Muscle layer of colon (tissue), 2 donors: ENCODE measurements around the gene PKM.
A peak's percentile ranks its signal among the peaks of the same experiment; 100 is the strongest.

Experiments
- H3K27ac ChIP-seq: one replicate; pipeline ENCODE4 v1.7.0; 2013; ENCODE audit warnings: low read depth, mild to moderate bottlenecking, low read length, moderate library complexity
- H3K27me3 ChIP-seq, 2 donors: one replicate each; pipeline ENCODE4 v1.7.0; 2013; ENCODE audit warnings: low read length in 2 of 2, mild to moderate bottlenecking in 2 of 2; ENCODE audit not compliant: insufficient read depth in 2 of 2, control insufficient read depth in 1 of 2
- H3K36me3 ChIP-seq: one replicate; pipeline ENCODE4 v1.7.0; 2013; ENCODE audit warnings: mild to moderate bottlenecking, low read length; ENCODE audit not compliant: insufficient read depth
- H3K4me1 ChIP-seq: one replicate; pipeline ENCODE4 v1.7.0; 2013; ENCODE audit warnings: mild to moderate bottlenecking, low read length; ENCODE audit not compliant: insufficient read depth
- H3K4me3 ChIP-seq, 2 donors: one replicate each; pipeline ENCODE4 v1.7.0; 2013; ENCODE audit warnings: low read length in 2 of 2, low read depth in 1 of 2, mild to moderate bottlenecking in 1 of 2, moderate library complexity in 1 of 2
- H3K9ac ChIP-seq: one replicate; pipeline ENCODE4 v1.7.0; 2013; ENCODE audit warnings: low read length
- H3K9me3 ChIP-seq: one replicate; pipeline ENCODE4 v1.7.0; 2013; ENCODE audit warnings: mild to moderate bottlenecking, low read length
- donor health status: abdominal sarcoma.
- donor health status: Adenocarcinoma of cecum.

The PKM gene

GRCh38 chr15:72207558-72208085 is 23.4 kb downstream of the PKM start:
- no peak overlapping the region for H3K27ac ChIP-seq
- no peak overlapping the region for H3K4me3 ChIP-seq
- no peaks in the 10 kb centered on the region for H3K27me3 ChIP-seq
- no peaks in the 10 kb centered on the region for H3K9me3 ChIP-seq
- peaks cover 75% of the 10 kb centered on the region for H3K36me3 ChIP-seq
- no peak overlapping the region for H3K9ac ChIP-seq
- H3K4me1 ChIP-seq = peaks cover 17% of the 10 kb centered on the region

- no peak overlapping the region for H3K27ac ChIP-seq
- H3K4me3 ChIP-seq = no peak overlapping the region
- H3K9ac ChIP-seq = no peak overlapping the region
- no peaks in the 10 kb centered on the region for H3K27me3 ChIP-seq
- peaks cover 18% of the 10 kb centered on the region for H3K4me1 ChIP-seq
- peaks cover 85% of the 10 kb centered on the region for H3K36me3 ChIP-seq
- no peaks in the 10 kb centered on the region for H3K9me3 ChIP-seq
These were observed 24.4 kb downstream of the PKM start for GRCh38 chr15:72206677-72207000.

GRCh38 chr15:72205896-72206676 is 24.9 kb downstream of the PKM start:
- Histone ChIP-seq H3K9me3 (no peaks in the 10 kb centered on the region), H3K9ac (no peak overlapping the region), H3K4me1 (peaks cover 18% of the 10 kb centered on the region), H3K4me3 (no peak overlapping the region), H3K27ac (no peak overlapping the region), H3K27me3 (no peaks in the 10 kb centered on the region), H3K36me3 (peaks cover 90% of the 10 kb centered on the region)

DNA sequence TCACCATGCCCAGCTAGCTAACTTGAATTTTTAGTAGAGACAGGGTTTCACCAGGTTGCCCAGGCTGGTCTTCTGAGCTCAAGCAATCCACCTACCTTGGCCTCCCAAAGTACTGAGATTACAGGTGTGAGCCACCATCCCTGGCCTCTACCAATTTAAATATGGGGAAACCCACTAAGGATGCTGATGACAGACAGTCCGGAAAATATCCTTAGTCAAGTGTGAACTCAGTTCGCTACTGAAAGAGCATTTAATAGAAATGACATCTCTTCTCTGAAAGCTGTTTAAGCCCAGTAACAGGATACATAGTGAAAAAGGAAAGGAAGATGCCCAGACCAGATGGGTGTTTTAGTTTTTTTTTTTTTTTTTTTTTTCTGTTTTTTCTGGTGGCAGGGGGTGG is 25.7 kb downstream of the PKM start:
- no peaks in the 10 kb centered on the region for H3K27me3 ChIP-seq
- H3K4me1 ChIP-seq = peaks cover 18% of the 10 kb centered on the region
- no peaks in the 10 kb centered on the region for H3K9me3 ChIP-seq
- no peak overlapping the region for H3K9ac ChIP-seq
- H3K4me3 ChIP-seq = no peak overlapping the region
- no peak overlapping the region for H3K27ac ChIP-seq
- peaks cover 91% of the 10 kb centered on the region for H3K36me3 ChIP-seq

DNA sequence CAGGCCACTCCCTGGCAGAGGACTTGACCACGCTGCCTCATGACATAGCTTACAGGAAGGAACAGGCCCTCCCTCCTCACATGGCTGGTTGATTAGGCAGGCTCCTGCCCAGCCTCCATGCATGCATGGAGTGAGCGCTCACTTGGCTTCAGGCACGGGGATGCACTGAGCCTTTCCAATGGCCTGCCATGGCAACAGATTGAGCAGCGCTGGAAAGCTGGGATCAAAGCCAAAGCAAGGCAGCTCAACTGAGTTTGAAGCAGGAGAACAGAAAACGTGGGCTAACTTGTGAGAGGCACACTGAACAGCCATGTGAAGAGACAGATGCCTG is 27.5 kb downstream of the PKM start:
- H3K4me1 ChIP-seq = peaks cover 18% of the 10 kb centered on the region
- no peak overlapping the region for H3K4me3 ChIP-seq
- no peak overlapping the region for H3K9ac ChIP-seq
- H3K27ac ChIP-seq = peak overlapping the region; percentile 31
- no peaks in the 10 kb centered on the region for H3K27me3 ChIP-seq
- H3K36me3 ChIP-seq = peaks cover 92% of the 10 kb centered on the region
- no peaks in the 10 kb centered on the region for H3K9me3 ChIP-seq

DNA sequence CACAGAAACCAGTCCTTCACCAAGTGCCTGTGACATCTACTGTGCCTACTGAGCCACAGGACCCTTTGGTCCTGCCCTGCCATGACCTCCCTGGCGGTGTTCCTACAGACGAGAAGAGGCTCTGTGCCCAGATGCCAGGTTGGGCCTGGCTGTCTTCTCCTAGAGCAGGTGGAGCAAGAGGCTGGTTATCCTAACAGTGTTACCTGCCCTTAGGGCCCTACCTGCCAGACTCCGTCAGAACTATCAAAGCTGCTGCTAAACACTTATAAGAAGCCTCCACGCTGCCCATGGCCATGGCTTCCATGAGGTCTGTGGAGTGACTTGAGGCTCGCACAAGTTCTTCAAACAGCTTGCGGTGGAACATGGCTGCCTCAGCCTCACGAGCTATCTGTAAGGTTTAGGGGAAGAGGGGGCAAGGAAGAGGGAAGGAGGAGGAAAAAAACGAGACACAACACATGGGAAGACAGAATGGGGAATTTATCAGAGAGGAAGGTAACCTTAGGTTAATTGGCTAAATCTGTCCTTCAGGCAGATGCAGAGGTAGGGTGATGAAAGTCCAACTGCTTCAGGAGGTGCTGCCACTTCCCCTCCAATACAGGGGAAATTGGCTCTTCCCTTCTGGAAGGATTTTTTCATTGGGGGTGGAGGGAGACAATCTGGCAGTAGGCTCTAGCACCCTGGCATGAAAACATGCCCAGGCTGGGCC is 28.0 kb downstream of the PKM start:
- peaks cover 18% of the 10 kb centered on the region for H3K4me1 ChIP-seq
- H3K9ac ChIP-seq = no peak overlapping the region
- no peak overlapping the region for H3K4me3 ChIP-seq
- no peaks in the 10 kb centered on the region for H3K27me3 ChIP-seq
- H3K9me3 ChIP-seq = no peaks in the 10 kb centered on the region
- H3K27ac ChIP-seq = peak overlapping the region; percentile 13
- H3K36me3 ChIP-seq = peaks cover 87% of the 10 kb centered on the region

- H3K9ac ChIP-seq = no peak overlapping the region
- no peaks in the 10 kb centered on the region for H3K9me3 ChIP-seq
- H3K4me3 ChIP-seq = no peak overlapping the region
- H3K27ac ChIP-seq = no peak overlapping the region
- H3K27me3 ChIP-seq = peaks cover 0 to 1% of the 10 kb centered on the region in 2 donors
- peaks cover 18% of the 10 kb centered on the region for H3K4me1 ChIP-seq
- peaks cover 80% of the 10 kb centered on the region for H3K36me3 ChIP-seq
These were observed 28.7 kb downstream of the PKM start for GRCh38 chr15:72202302-72202701.

DNA sequence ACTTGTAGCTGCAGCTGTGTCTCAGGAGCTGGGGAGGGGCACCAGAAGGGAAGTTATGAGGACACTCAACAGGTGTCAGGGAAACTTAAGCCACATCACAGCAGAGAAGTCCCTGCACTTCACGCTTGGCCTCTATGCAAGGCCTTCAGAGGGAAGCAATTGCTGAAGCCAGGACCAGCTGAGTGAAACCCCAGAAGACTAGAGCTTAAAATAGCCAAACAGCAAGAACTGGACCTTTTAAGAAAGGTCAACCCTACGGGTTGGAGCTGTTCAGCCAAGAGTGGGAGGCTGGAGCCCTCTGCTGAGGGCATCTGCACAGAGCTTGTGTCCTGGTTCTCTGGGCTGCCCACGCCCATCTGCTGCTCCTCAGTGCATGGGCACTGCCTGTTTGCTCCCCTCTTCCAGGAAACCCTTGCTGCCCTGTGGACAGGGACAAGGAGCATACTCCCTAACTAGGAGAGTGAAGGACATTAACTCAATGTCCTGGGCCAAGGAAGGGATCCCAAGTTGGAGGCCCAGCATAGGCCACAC is 29.5 kb downstream of the PKM start:
- Histone ChIP-seq H3K36me3 (peaks cover 72% of the 10 kb centered on the region), H3K9ac (no peak overlapping the region), H3K4me1 (peaks cover 18% of the 10 kb centered on the region)

DNA sequence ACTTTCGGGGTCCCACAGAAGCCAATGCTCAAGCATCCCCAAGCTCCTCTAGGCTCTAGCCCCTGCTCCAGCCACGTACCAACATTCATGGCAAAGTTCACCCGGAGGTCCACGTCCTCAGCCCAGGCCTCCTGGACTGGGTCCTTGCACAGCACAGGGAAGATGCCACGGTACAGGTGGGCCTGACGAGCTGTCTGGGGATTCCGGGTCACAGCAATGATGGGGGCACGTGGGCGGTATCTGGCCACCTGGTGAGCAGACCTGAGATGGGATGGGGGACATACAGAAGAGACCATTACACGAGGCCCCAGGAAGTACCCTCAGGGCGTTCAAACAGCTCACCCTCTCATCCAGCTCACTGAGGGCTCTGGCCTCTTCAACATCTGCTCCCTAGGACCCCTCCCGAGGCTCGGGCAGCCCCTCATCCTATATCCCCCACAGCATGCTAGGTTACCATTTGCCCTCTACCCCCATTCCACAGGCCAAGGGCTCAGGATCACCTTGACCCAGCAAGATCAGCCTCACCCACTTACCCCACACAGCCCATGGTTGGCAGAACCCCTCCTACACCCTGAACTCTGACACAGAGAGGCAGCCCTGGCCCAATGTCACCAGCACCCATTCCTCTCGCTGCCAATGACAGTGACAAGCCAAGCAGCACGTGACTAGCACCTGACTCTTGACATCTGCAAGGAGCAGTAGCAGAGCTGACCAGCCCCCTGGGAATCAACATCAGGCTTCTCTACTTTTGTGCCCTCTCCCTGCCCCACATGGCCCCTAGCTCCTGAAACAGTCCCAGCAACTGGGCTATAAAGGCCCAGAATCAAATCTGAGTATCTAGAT is 30.4 kb downstream of the PKM start:
- Histone ChIP-seq H3K4me3 (no peak overlapping the region), H3K27me3 (peaks cover 5 to 10% of the 10 kb centered on the region in 2 donors), H3K4me1 (peaks cover 18% of the 10 kb centered on the region), H3K27ac (no peak overlapping the region), H3K9ac (no peak overlapping the region), H3K9me3 (no peaks in the 10 kb centered on the region), H3K36me3 (peaks cover 64% of the 10 kb centered on the region)

More for the DNA sequence above, 29.5 kb downstream of the PKM start:
- H3K27me3 ChIP-seq = peaks cover 5 to 10% of the 10 kb centered on the region in 2 donors
- no peak overlapping the region for H3K27ac ChIP-seq
- no peaks in the 10 kb centered on the region for H3K9me3 ChIP-seq
- no peak overlapping the region for H3K4me3 ChIP-seq

DNA sequence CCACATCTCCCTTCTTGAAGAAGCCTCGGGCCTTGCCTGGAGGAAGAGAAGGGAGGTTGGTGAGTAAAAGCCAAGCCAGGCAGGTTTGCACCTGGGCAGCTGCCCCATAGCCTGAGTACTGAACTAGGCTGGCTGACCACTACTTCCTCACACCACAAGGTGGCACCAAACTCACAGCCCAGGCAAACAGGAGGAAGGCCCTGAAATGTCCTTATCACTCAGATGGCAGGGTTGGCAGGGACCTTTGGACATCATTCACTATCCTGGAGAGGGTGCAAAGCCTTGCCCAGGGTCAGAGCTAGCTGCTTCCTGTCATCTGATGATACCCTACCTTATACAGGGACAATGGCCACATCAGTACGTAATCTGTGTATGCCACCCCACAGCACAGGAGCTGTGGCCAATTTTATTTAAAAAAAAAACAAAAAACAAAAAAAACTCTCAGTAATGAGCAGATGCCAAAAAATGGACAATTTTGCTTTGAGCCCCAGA is 31.2 kb downstream of the PKM start:
- Histone ChIP-seq H3K4me1 (peaks cover 18% of the 10 kb centered on the region), H3K27me3 (peaks cover 5 to 14% of the 10 kb centered on the region in 2 donors), H3K9me3 (no peaks in the 10 kb centered on the region), H3K4me3 (no peak overlapping the region), H3K27ac (no peak overlapping the region), H3K9ac (no peak overlapping the region), H3K36me3 (peaks cover 56% of the 10 kb centered on the region)

DNA sequence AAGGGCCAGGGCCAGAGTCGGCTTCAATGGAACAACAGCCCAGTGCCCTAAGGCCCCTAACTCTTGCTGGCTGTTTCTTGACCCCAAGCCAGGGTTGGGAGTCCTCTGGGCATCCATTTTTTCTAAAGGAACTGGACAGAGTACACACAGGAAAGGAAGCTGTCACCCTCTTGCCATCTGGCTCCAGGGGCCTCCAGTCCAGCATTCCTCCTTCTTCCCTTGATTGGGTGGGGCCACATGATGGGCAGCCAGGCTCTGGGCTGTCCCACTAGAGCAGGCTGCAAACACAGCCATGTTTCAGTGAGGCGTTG is 31.8 kb downstream of the PKM start:
- Histone ChIP-seq H3K36me3 (peaks cover 50% of the 10 kb centered on the region), H3K4me3 (no peak overlapping the region), H3K27me3 (peaks cover 5 to 14% of the 10 kb centered on the region in 2 donors), H3K9me3 (no peaks in the 10 kb centered on the region), H3K4me1 (peaks cover 16% of the 10 kb centered on the region), H3K27ac (no peak overlapping the region), H3K9ac (no peak overlapping the region)
